Stimulated activated CD8-positive, alpha-beta memory T cell treated with anti-CD3 and anti-CD28 coated beads, Interleukin-12 subunit alpha, Interleukin-12 subunit beta, amount 100 ng/mL, for 24 hours (primary cell): Measurements from ENCODE around the gene GATA2.

Source experiments
- DNase-seq: peaks from one replicate; pipeline ENCODE4 v3.0.0-alpha.2; 2020; ENCODE audit errors: extremely low read depth

GATA2 gene

DNA sequence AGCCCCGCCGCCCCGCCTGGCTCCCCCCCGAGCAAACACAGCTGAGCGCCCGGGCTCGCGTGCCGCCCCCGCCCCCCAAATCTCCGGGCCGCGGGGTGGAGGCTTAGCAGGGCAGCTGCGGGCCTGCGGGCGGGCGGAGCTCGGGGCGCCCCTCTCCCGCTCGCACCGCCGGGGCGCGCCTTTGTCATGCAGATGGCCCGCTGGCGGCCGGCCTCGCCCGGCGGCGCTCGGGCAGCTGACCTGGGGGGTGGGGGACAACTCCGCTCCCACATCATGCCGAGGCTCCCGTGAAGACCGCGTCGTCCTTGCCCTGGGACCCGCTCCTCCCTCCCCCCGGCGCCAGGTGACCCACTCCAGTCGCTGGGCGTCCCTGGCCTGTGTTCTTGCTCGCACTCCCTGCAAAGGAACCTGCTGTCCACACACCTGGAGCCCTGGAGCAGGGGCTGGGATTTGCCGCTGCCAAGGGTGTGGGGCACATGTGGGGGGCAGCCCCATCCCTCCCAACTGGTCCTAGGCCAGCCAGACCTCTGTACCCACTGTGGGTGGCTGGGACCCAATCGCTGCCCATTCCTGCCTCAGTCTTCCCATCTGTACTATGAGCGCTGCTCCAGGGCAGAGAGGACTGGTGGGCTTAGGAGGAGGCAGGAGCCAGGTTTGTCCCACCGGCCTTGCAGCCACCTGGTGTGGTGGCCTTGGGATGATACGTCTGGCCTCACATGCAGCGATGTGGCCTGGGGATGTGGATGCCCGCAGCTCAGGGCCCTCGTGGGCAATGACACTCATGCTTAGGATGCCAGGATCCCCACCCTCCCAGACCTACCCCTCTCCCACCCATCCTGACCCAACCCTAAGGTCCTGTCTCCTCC lies 59.8 kb downstream of the GATA2 start:
- DNase-seq: no peak

DNA sequence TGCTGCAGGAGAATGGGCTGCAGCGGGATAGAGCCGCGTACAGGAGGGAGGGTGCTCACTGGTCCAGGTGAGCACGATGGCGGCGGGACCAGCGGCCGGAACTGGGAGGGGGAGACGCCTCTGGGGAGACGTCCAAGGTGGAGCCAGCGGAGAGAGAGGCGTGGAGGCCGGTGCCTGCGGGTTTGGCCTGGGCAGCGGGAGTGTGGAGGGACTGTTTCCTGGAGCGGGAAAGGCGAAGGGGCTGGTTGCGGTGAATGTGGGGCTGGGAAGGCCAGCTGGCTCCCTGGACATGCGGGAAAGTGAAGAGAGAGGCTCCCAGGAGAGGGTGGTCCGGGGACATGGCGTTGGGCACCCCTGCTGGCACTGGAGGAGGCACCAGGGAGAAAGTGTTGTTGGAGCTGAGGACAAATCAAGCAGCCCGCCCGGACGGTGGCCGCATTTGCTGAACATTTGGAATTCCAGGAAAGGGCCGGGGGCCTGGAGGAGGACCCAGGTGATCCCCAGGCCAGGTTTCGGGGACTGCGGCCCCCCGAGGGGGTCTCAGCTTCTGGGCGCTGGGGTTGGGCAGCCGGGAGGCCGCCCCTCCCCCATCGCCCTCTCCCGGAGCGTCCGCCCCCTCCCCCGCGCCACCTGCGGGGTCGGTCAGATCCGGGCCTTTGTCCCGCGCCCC lies 60.6 kb downstream of the GATA2 start:
- no peak for DNase-seq

DNA sequence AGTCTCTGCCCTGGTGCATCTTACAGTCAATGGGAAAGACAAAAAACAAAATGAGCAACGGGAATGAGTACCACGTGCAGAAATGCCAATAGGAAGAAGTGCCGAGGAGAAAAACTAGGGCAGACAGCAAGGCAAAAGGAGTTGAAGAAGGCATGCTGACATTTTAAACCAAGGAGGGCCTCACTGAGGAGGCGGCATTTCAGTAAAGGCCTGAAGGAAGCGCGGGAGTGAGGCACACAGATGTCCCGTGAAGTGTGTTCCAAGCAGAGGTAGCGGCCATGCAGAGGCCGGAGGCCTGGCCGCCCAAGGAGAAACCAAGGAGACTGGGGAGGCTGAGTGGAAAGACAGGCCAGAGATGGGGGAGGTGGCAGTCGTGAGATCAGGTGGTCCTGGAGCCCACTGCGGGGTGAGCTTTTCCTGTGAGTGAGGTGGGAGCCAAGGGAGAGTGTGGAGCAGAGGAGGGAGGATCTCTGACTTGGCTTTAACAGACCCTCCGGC lies 61.1 kb downstream of the GATA2 start:
- DNase-seq: no peak

DNA sequence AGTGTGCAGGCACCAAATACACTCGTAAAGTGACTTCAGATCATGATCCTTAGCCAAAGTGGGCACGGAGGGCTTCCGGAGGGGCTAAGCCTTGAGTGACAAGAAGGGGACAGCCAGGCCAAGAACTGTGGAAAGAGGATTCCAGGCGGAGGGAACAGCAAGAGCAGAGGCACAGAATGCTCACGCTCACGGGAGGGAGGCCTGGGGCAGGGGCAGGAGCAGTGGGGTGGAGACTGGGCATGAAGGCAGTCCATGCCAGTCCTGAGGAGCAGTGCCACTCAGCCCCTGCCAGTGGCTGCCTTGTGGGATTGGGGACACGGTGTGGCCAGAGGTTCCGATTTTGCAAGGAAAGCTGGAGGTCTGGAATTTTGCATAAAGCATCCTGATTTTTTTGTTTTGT lies 62.3 kb downstream of the GATA2 start:
- no peak for DNase-seq

DNA sequence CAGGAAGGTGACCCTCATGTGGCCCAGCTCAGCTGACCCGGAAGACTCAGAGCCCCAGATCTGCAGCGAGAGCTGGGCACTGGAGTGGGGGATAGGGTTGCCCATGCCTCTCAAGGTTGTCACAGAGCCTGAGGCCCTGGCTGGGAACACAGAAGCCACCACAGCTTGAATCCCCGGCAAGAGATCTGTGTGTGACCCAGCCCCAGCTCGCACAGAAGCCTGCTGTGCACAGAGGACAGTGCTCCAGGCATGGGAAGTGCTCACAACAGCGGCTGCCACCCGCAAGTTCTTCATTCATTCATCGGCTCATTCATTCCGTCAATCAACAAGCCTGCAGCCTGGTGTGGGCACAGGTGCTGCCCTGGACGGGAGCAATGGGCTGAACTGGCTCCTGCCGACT lies 62.7 kb downstream of the GATA2 start:
- DNase-seq: no peak

- DNase-seq: no peak
Observed at GRCh38 chr3:128429751-128430150, 63.2 kb downstream of the GATA2 start.
